ENCODE measurements around the gene IMMP2L. TPM values are rescaled to one million over a fixed set of nuclear protein-coding genes. Genes with fewer than 3 reads are reported as not detected.

Gene IMMP2L
- total RNA-seq, 4 donors from 2014 or later, result 13.5 to 23.7 (median 18.3) TPM

DNA sequence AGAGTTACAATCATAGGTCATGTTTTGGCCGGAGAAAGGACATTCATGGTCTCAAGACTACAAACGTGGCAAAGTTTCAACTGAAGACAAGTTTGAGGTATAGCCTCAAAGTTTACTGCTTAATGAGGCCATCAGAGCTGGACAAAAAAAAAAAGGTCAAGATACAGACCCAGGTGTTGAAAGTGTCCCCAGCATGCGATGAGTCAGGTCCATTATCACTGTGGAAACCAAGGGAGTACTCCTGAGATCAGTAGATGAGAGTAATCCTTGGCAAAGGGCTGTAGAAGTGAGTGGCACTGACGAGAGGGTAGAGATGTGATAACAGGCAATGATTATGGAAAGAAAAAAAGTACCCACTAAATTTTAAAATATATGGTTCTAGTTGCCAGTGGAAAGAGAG is 551.5 kb downstream of the IMMP2L start:
- TF ChIP-seq, protein P1, sequence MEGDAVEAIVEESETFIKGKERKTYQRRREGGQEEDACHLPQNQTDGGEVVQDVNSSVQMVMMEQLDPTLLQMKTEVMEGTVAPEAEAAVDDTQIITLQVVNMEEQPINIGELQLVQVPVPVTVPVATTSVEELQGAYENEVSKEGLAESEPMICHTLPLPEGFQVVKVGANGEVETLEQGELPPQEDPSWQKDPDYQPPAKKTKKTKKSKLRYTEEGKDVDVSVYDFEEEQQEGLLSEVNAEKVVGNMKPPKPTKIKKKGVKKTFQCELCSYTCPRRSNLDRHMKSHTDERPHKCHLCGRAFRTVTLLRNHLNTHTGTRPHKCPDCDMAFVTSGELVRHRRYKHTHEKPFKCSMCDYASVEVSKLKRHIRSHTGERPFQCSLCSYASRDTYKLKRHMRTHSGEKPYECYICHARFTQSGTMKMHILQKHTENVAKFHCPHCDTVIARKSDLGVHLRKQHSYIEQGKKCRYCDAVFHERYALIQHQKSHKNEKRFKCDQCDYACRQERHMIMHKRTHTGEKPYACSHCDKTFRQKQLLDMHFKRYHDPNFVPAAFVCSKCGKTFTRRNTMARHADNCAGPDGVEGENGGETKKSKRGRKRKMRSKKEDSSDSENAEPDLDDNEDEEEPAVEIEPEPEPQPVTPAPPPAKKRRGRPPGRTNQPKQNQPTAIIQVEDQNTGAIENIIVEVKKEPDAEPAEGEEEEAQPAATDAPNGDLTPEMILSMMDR (IDR thresholded peaks at IDR 0.05), result no peak
- no peak for TF ChIP-seq EP300 (IDR thresholded peaks at IDR 0.05)
- no peak for TF ChIP-seq POLR2A (IDR thresholded peaks at IDR 0.05)
- no peak overlapping the region for H3K27ac ChIP-seq
- peaks cover 0 to 6% (median 0%) of the 10 kb centered on the region in 4 donors for H3K4me1 ChIP-seq
- H3K27me3 ChIP-seq, result no peaks in the 10 kb centered on the region
- no peaks in the 10 kb centered on the region for H3K36me3 ChIP-seq
- WGBS, 2 donors, result 86 to 87% methylated on average over 4 of the region's 4 CpGs
- no peak for DNase-seq (ENCODE audit: low spot score in 2 of 2)
- no peaks in the 10 kb centered on the region for H3K9me3 ChIP-seq
- no peak overlapping the region for H3K4me3 ChIP-seq

DNA sequence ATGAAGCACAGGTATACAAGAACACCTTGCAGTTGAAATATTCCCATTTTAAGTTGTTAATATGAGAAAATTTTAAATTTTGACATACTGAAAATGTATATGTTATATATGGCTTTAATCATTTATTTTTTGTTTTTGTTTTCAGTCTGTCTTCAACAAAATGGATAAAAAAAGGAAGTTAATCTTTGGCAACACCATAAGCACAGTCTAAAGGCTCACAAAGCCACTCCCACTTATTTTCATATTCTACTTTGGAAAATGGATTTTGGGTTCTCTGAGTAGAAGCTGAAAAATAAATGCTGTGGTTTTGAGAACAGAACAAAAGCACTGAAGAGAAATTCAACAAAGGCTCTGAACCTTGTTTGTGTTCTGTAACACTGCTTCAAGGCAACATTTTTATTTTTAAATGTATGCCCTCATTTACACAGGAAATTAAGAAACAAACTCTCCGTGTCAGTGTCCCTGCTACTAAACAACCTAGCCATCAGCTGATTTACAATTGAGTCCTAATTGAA is 552.7 kb downstream of the IMMP2L start:
- peaks cover 0 to 6% (median 0%) of the 10 kb centered on the region in 4 donors for H3K4me1 ChIP-seq
- no peak overlapping the region for H3K27ac ChIP-seq
- no peaks in the 10 kb centered on the region for H3K36me3 ChIP-seq
- H3K4me3 ChIP-seq, result no peak overlapping the region
- TF ChIP-seq, protein P1 (IDR thresholded peaks at IDR 0.05), result no peak
- no peak for TF ChIP-seq EP300 (IDR thresholded peaks at IDR 0.05)
- TF ChIP-seq POLR2A (IDR thresholded peaks at IDR 0.05), result no peak
- WGBS, 2 donors, result 58 to 66% methylated on average over 1 of the region's 1 CpG
- H3K27me3 ChIP-seq, result no peaks in the 10 kb centered on the region
- no peak for DNase-seq (ENCODE audit: low spot score in 2 of 2)
- H3K9me3 ChIP-seq, result no peaks in the 10 kb centered on the region

DNA sequence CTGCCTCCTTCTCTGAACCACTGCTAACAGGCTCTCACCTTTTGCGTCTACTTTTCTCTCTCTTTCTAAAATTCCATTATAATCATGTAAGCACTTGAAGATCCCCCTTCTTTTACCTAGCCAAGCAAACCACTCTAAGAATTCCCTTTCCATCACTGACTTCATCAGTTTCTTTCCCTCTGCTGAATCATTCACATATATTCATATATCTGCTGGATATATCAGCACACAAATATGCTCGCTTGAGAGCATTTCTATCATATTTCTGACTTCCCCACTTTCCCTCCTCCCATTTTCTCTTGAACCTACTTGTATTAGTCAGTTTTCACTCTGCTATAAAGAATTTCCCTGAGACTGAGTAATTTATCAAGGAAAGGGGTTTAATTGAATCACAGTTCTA is 555.6 kb downstream of the IMMP2L start:
- no peak overlapping the region for H3K4me3 ChIP-seq
- WGBS, 2 donors, result 91 to 92% methylated on average over 2 of the region's 2 CpGs
- DNase-seq (ENCODE audit: low spot score in 2 of 2), result no peak
- no peak for TF ChIP-seq EP300 (IDR thresholded peaks at IDR 0.05)
- TF ChIP-seq, protein P1 (IDR thresholded peaks at IDR 0.05), result no peak
- no peak for TF ChIP-seq POLR2A (IDR thresholded peaks at IDR 0.05)
- no peaks in the 10 kb centered on the region for H3K4me1 ChIP-seq
- no peaks in the 10 kb centered on the region for H3K36me3 ChIP-seq
- no peaks in the 10 kb centered on the region for H3K9me3 ChIP-seq
- H3K27me3 ChIP-seq, result no peaks in the 10 kb centered on the region
- H3K27ac ChIP-seq, result no peak overlapping the region

DNA sequence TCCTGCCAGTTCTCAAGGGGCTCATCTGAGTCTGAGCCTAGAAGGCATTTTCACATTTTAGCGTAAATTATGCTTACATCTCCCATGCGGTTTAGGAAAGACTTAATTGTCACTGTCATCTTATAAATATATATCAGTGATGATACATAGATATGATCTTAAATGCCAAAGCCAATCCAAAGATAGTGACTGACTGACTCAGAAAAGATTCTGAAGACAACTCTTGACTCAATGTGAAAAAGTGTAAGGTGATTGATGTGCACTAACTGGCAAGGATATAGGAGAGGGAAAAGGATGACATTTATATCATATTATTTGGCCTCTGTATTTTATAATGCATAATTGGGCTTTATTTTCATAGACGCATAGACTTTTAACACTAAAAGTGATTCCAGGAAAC is 556.3 kb downstream of the IMMP2L start:
- Histone ChIP-seq H3K4me3 (no peak overlapping the region), H3K9me3 (no peaks in the 10 kb centered on the region), H3K36me3 (no peaks in the 10 kb centered on the region), H3K4me1 (no peaks in the 10 kb centered on the region), H3K27me3 (no peaks in the 10 kb centered on the region), H3K27ac (no peak overlapping the region)
- DNase-seq (ENCODE audit: low spot score in 2 of 2), result no peak
- TF ChIP-seq, protein P1 (IDR thresholded peaks at IDR 0.05), result no peak
- TF ChIP-seq POLR2A (IDR thresholded peaks at IDR 0.05) (no peak), EP300 (IDR thresholded peaks at IDR 0.05) (no peak)
- WGBS, 2 donors, result 59 to 63% methylated on average over 3 of the region's 3 CpGs

DNA sequence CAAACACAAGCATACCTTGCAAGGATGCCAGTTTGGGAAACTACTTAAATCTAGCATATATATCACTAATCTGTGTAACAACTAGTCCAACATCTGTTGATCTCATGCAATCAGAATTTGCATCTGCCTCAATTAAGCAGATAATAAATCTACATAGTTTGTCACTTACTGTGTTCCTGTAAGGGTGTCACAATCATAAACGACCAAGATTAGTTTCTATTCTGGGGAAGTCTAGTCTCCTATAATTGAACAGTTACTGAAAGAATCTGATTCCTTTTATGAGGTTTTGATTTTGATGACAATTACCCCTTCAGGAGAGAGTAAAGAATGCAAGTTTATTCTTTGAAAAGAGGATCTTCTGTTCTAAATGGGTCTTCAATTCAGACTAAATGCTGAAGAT is 556.8 kb downstream of the IMMP2L start:
- H3K4me1 ChIP-seq, result no peaks in the 10 kb centered on the region
- no peak overlapping the region for H3K4me3 ChIP-seq
- no peaks in the 10 kb centered on the region for H3K36me3 ChIP-seq
- no peak for TF ChIP-seq EP300 (IDR thresholded peaks at IDR 0.05)
- no peak for DNase-seq (ENCODE audit: low spot score in 2 of 2)
- H3K9me3 ChIP-seq, result no peaks in the 10 kb centered on the region
- no peak overlapping the region for H3K27ac ChIP-seq
- whole genome bisulfite sequencing, 2 donors, result 25 to 36% methylated on average over 1 of the region's 1 CpG
- H3K27me3 ChIP-seq, result no peaks in the 10 kb centered on the region
